ENCODE measurements around the gene SYDE1.

SYDE1 gene

GRCh38 chr19:15125232-15126067 lies 18.2 kb downstream of the SYDE1 start:
- peak; percentile 98 for DNase-seq

- DNase-seq: peak; percentile 37
Measured at GRCh38 chr19:15126131-15126910, 19.1 kb downstream of the SYDE1 start.

- DNase-seq: no peak
Measured at GRCh38 chr19:15128162-15128770, 21.1 kb downstream of the SYDE1 start.

GRCh38 chr19:15129856-15130585 lies 22.8 kb downstream of the SYDE1 start:
- no peak for DNase-seq

- no peak for DNase-seq
Measured at GRCh38 chr19:15136234-15136954, 29.2 kb downstream of the SYDE1 start.

- no peak for DNase-seq
Measured at GRCh38 chr19:15137777-15138176, 30.6 kb downstream of the SYDE1 start.

GRCh38 chr19:15138427-15138826 lies 31.2 kb downstream of the SYDE1 start:
- DNase-seq: no peak

- DNase-seq: no peak
Measured at GRCh38 chr19:15141143-15141542, 33.9 kb downstream of the SYDE1 start.

- DNase-seq: no peak
Measured at GRCh38 chr19:15142313-15142712, 35.1 kb downstream of the SYDE1 start.

GRCh38 chr19:15144046-15144646 lies 36.9 kb downstream of the SYDE1 start:
- no peak for DNase-seq

GRCh38 chr19:15147090-15147489 lies 39.9 kb downstream of the SYDE1 start:
- DNase-seq: no peak

- DNase-seq: no peak
Measured at GRCh38 chr19:15149737-15150136, 42.5 kb downstream of the SYDE1 start.

GRCh38 chr19:15154002-15154612 lies 46.9 kb downstream of the SYDE1 start:
- peak; percentile 65 for DNase-seq

- DNase-seq: no peak
Measured at GRCh38 chr19:15155296-15155695, 48.1 kb downstream of the SYDE1 start.

- DNase-seq: no peak
Measured at GRCh38 chr19:15156391-15156790, 49.2 kb downstream of the SYDE1 start.

GRCh38 chr19:15159251-15159650 lies 52.0 kb downstream of the SYDE1 start:
- no peak for DNase-seq

GRCh38 chr19:15161028-15161984 lies 54.1 kb downstream of the SYDE1 start:
- peak; percentile 69 for DNase-seq

All from RPMI8226 (cell line).